HCT116 (cell line): Measurements from ENCODE around the gene MYCN. TPM values are rescaled to one million over a fixed set of nuclear protein-coding genes. Genes with fewer than 3 reads are reported as not detected.

Experiments
- ATAC-seq: fragments of 200-7000 bp; cut with Tn5 transposase; 2 replicates; pipeline ENCODE4 v1.9.1; 2020; ENCODE audit warnings: mild to moderate bottlenecking, moderate library complexity
- BruUV-seq: library from RNA; stranded (reverse); fragments of 400-500 nt; replicated peaks from 2 replicates; lab custom pipeline; 2021; lab: Mats Ljungman, UMichigan
- CTCF ChIA-PET: fragments of 300-600 bp; sonication (Branson Sonifier 250); formaldehyde crosslinking; loops from one replicate; lab custom pipeline; 2021; ENCODE audit warnings: antibody characterized with exemption; lab: Charles Lee
- POLR2A ChIA-PET: fragments of 300-600, 350-600 bp; sonication (Branson Sonifier 250); formaldehyde crosslinking; loops from one replicate; lab custom pipeline; 2021; ENCODE audit warnings: antibody characterized with exemption; lab: Charles Lee
- RAD21 ChIA-PET, 2 experiments: fragments of 300-600 bp; sonication (Branson Sonifier 250); formaldehyde crosslinking; loops; one replicate each; lab custom pipeline; 2023; ENCODE audit warnings: low total read pairs in 2 of 2; ENCODE audit not compliant: uncharacterized antibody in 2 of 2, unreplicated experiment in 2 of 2, low non-redundant PET in 1 of 2; lab: Charles Lee
- DNase-seq: peaks from one replicate; pipeline ENCODE4 v3.0.0-alpha.2; 2010; ENCODE audit warnings: low read depth, low spot score
- H2AFZ ChIP-seq: fragments of 200-600 bp; shearing (Covaris generic), sonication (generic); 2 replicates; pipeline ENCODE4 v1.6.1; 2017; ENCODE audit warnings: low read depth, mixed run types, mixed read lengths, antibody characterized with exemption, low read length; ENCODE audit not compliant: poor library complexity, severe bottlenecking
- H3K27ac ChIP-seq: 2 replicates; pipeline ENCODE4 v1.5.1; 2012; ENCODE audit warnings: low read depth, low read length
- H3K27me3 ChIP-seq: fragments of 200-600 bp; sonication (generic); 2 replicates; pipeline ENCODE4 v1.6.1; 2016; ENCODE audit warnings: mixed run types, low read length, mixed read lengths; ENCODE audit not compliant: insufficient read depth
- H3K36me3 ChIP-seq, 2 experiments: fragments of 200-500 bp in 1 of 2; fragments of 200-600 bp in 1 of 2; sonication (Bioruptor generic) in 1 of 2; sonication (generic) in 1 of 2; 2 replicates each; pipeline versions ENCODE4 v1.5.1 to v1.6.1; 2014 to 2016; ENCODE audit warnings: low read length in 2 of 2, inconsistent platforms in 1 of 2, mixed read lengths in 1 of 2, mixed run types in 1 of 2; ENCODE audit not compliant: insufficient read depth in 2 of 2, control insufficient read depth in 1 of 2
- H3K4me1 ChIP-seq, 2 experiments: fragments of 200-600 bp in 1 of 2; sonication (generic) in 1 of 2; 2 replicates each; pipeline versions ENCODE4 v1.5.1 to v1.6.1; 2012 to 2017; ENCODE audit warnings: low read length in 2 of 2, inconsistent platforms in 1 of 2, mild to moderate bottlenecking in 1 of 2, mixed read lengths in 1 of 2, mixed run types in 1 of 2, moderate library complexity in 1 of 2; ENCODE audit not compliant: insufficient read depth in 2 of 2, control insufficient read depth in 1 of 2
- H3K4me2 ChIP-seq: fragments of 200-600 bp; sonication (generic); 2 replicates; pipeline ENCODE4 v1.6.1; 2017; ENCODE audit warnings: mixed run types, low read length, mixed read lengths
- H3K4me3 ChIP-seq, 2 experiments: fragments of 200-600 bp in 1 of 2; sonication (generic) in 1 of 2; replicated peaks in 1 of 2; 2 replicates each; pipeline ENCODE4 v1.5.1; 2011 to 2016; ENCODE audit warnings: low read length in 2 of 2, control low read depth in 1 of 2, low read depth in 1 of 2, mild to moderate bottlenecking in 1 of 2, mixed read lengths in 1 of 2, mixed run types in 1 of 2
- H3K79me2 ChIP-seq: fragments of 200-600 bp; sonication (generic); 2 replicates; pipeline ENCODE4 v1.6.1; 2017; ENCODE audit warnings: mild to moderate bottlenecking, mixed run types, low read length, moderate library complexity, mixed read lengths; ENCODE audit not compliant: insufficient read depth
- H3K9ac ChIP-seq: fragments of 200-600 bp; sonication (generic); 2 replicates; pipeline ENCODE4 v1.6.1; 2016; ENCODE audit warnings: low read length, mixed read lengths
- H3K9me2 ChIP-seq: fragments of 200-600 bp; sonication (generic), shearing (Covaris generic); 2 replicates; pipeline ENCODE4 v1.6.1; 2017; ENCODE audit warnings: mixed run types, mild to moderate bottlenecking, moderate library complexity; ENCODE audit not compliant: insufficient read depth
- H3K9me3 ChIP-seq, 2 experiments: fragments of 200-500 bp in 1 of 2; fragments of 200-600 bp in 1 of 2; sonication (Bioruptor generic) in 1 of 2; sonication (generic) in 1 of 2; 2 replicates each; pipeline ENCODE4 v1.6.1; 2014 to 2017; ENCODE audit warnings: low read length in 2 of 2, mixed read lengths in 2 of 2, inconsistent platforms in 1 of 2, low read depth in 1 of 2, mild to moderate bottlenecking in 1 of 2, mixed run types in 1 of 2, moderate library complexity in 1 of 2; ENCODE audit not compliant: control insufficient read depth in 1 of 2, insufficient read depth in 1 of 2
- H4K20me1 ChIP-seq: fragments of 200-600 bp; sonication (generic), shearing (Covaris generic); 2 replicates; pipeline ENCODE4 v1.6.1; 2017; ENCODE audit warnings: mixed run types, mild to moderate bottlenecking, moderate library complexity; ENCODE audit not compliant: insufficient read depth
- EZH2 ChIP-seq: fragments of 200-600 bp; sonication (generic); IDR thresholded peaks from 2 replicates; pipeline ENCODE4 v1.6.1; 2017; ENCODE audit warnings: antibody characterized with exemption, mixed run types
- FOSL1 ChIP-seq: IDR thresholded peaks from 2 replicates; pipeline ENCODE4 v1.6.1; 2012; ENCODE audit warnings: low read depth
- MAX ChIP-seq: IDR thresholded peaks from 2 replicates; pipeline ENCODE4 v1.6.1; 2012
- YY1 ChIP-seq: IDR thresholded peaks from 2 replicates; pipeline ENCODE4 v1.6.1; 2011; ENCODE audit warnings: low read length, low read depth, moderate library complexity, mild to moderate bottlenecking; ENCODE audit not compliant: insufficient replicate concordance; ENCODE audit errors: extremely low read depth
- ZBTB33 ChIP-seq: IDR thresholded peaks from 2 replicates; pipeline ENCODE4 v1.6.1; 2011; ENCODE audit warnings: mild to moderate bottlenecking, low read length, moderate library complexity; ENCODE audit not compliant: insufficient replicate concordance; ENCODE audit errors: extremely low read depth
- ZFX ChIP-seq: fragments of 450-650 bp; IDR thresholded peaks from 2 replicates; pipeline ENCODE4 v1.6.1; 2017
- intact Hi-C: fragments of 100-400 bp; cut with micrococcal nuclease; formaldehyde crosslinking; loops from 2 replicates; pipeline ENCODE4 v1.10.0; 2022
- total RNA-seq: library from RNA; stranded (reverse); gene quantifications from one replicate; pipeline ENCODE4 v1.2.1, GENCODE V29; 2021; ENCODE audit not compliant: unreplicated experiment

The MYCN gene
- total RNA-seq, 1 experiment from 2014 or later = not detected

GRCh38 chr2:15919716-15920434, 20.5 kb upstream of the MYCN start:
- ChIA-PET CTCF (no interaction called here), POLR2A (no interaction called here), RAD21 (no interaction called here)
- ATAC-seq (no peak), DNase-seq (no peak)
- Histone ChIP-seq H3K27ac (no peak overlapping the region), H2AFZ (no peak overlapping the region), H3K9ac (no peak overlapping the region), H3K4me2 (no peak overlapping the region), H3K36me3 (no peaks in the 10 kb centered on the region), H4K20me1 (no peaks in the 10 kb centered on the region), H3K9me3 (no peaks in the 10 kb centered on the region), H3K4me3 (no peak overlapping the region), H3K4me1 (peaks cover 0 to 11% of the 10 kb centered on the region in 2 experiments; a peak in 1 of 4 replicates), H3K27me3 (peaks cover 10% of the 10 kb centered on the region), H3K79me2 (no peaks in the 10 kb centered on the region), H3K9me2 (no peaks in the 10 kb centered on the region)
- BruUV-seq = no TSS peak
- no peak for TF ChIP-seq EZH2
- TF ChIP-seq MAX = no peak
- intact Hi-C loops = no loop called here

GRCh38 chr2:15920696-15921095, 19.7 kb upstream of the MYCN start:
- ChIA-PET CTCF (no interaction called here), RAD21 (no interaction called here), POLR2A (no interaction called here)
- BruUV-seq = no TSS peak
- Histone ChIP-seq H4K20me1 (no peaks in the 10 kb centered on the region), H3K27ac (no peak overlapping the region), H3K9ac (no peak overlapping the region), H3K9me2 (no peaks in the 10 kb centered on the region), H2AFZ (no peak overlapping the region), H3K4me3 (no peak overlapping the region), H3K79me2 (no peaks in the 10 kb centered on the region), H3K36me3 (no peaks in the 10 kb centered on the region), H3K27me3 (peaks cover 10% of the 10 kb centered on the region), H3K4me1 (peaks cover 0 to 11% of the 10 kb centered on the region in 2 experiments; a peak in 1 of 4 replicates), H3K4me2 (no peak overlapping the region), H3K9me3 (no peaks in the 10 kb centered on the region)
- intact Hi-C loops = no loop called here
- TF ChIP-seq FOSL1 (no peak), ZFX (no peak), YY1 (no peak), ZBTB33 (no peak)
- ATAC-seq (no peak), DNase-seq (no peak)
